OCI-LY1 (cell line): ENCODE measurements around the gene SH3BGRL.

Experiments
- CTCF ChIP-seq: fragments of 200-600 bp; sonication (generic), shearing (Covaris generic); IDR thresholded peaks from 2 replicates; pipeline ENCODE4 v1.5.1; 2017; ENCODE audit warnings: mild to moderate bottlenecking, antibody characterized with exemption, low read length, moderate library complexity, mixed read lengths
- EZH2 ChIP-seq: fragments of 200-600 bp; sonication (generic), shearing (Covaris generic); IDR thresholded peaks from 2 replicates; pipeline ENCODE4 v1.8.0; 2017; ENCODE audit warnings: borderline replicate concordance, mixed run types, mild to moderate bottlenecking, antibody characterized with exemption, low read length, moderate library complexity, mixed read lengths

DNA sequence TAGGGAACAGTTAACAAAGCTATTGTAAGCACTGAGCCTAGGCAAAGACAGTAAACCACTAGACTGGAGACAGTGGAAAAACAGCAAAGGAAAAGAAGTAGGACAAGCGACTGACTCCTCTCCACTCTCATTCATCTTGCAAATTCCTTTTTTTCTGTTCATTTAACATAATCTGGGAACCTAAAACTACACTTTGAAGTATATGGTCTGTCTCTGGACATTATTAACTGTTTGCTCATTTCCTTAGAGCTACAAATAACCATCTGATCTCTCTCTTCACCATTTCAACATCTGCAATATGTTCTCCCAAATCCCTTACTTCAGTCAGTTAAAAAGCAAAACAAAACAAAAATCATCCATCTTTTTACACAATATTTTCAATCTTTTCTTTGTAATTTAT lies 831 bp upstream of the SH3BGRL start:
- TF ChIP-seq CTCF (no peak), EZH2 (no peak)
